Breast epithelium (tissue), 3 donors: ENCODE results near the gene DTX2.

Source experiments
- CTCF ChIP-seq, 3 donors: fragments of 450-650 bp; IDR thresholded peaks; one replicate each; pipeline ENCODE4 v1.5.1; 2016 to 2017; ENCODE audit warnings: antibody characterized with exemption in 3 of 3, mild to moderate bottlenecking in 3 of 3, moderate library complexity in 3 of 3
- POLR2A ChIP-seq: fragments of 450-650 bp; IDR thresholded peaks from one replicate; pipeline ENCODE4 v1.6.1; 2016; ENCODE audit warnings: antibody characterized with exemption, mild to moderate bottlenecking, moderate library complexity
- POLR2AphosphoS5 ChIP-seq, 3 donors: sonication (generic); formaldehyde crosslinking; IDR thresholded peaks; one replicate each; pipeline ENCODE4 v1.6.1; 2017; ENCODE audit warnings: antibody characterized with exemption in 3 of 3

GRCh38 chr7:76428868-76429805, 32.4 kb upstream of the DTX2 start:
- TF ChIP-seq CTCF (IDR thresholded peaks at IDR 0.05) (no peak), POLR2AphosphoS5 (IDR thresholded peaks at IDR 0.05) (no peak), POLR2A (no peak)
